ENCODE results near the gene STRADB.

GRCh38 chr2:201451292-201452057, at the start of gene STRADB, which contains the start of gene TRAK2:
- TF ChIP-seq, protein P1, sequence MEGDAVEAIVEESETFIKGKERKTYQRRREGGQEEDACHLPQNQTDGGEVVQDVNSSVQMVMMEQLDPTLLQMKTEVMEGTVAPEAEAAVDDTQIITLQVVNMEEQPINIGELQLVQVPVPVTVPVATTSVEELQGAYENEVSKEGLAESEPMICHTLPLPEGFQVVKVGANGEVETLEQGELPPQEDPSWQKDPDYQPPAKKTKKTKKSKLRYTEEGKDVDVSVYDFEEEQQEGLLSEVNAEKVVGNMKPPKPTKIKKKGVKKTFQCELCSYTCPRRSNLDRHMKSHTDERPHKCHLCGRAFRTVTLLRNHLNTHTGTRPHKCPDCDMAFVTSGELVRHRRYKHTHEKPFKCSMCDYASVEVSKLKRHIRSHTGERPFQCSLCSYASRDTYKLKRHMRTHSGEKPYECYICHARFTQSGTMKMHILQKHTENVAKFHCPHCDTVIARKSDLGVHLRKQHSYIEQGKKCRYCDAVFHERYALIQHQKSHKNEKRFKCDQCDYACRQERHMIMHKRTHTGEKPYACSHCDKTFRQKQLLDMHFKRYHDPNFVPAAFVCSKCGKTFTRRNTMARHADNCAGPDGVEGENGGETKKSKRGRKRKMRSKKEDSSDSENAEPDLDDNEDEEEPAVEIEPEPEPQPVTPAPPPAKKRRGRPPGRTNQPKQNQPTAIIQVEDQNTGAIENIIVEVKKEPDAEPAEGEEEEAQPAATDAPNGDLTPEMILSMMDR (IDR thresholded peaks at IDR 0.05; ENCODE audit: low read depth, low read length, poor library complexity, severe bottlenecking): no peak
- TF ChIP-seq EZH2phosphoT487 (IDR thresholded peaks at IDR 0.05; ENCODE audit: borderline replicate concordance, low read length): no peak
